ENCODE results near the gene GRAMD2A.

- TF ChIP-seq, protein P1, sequence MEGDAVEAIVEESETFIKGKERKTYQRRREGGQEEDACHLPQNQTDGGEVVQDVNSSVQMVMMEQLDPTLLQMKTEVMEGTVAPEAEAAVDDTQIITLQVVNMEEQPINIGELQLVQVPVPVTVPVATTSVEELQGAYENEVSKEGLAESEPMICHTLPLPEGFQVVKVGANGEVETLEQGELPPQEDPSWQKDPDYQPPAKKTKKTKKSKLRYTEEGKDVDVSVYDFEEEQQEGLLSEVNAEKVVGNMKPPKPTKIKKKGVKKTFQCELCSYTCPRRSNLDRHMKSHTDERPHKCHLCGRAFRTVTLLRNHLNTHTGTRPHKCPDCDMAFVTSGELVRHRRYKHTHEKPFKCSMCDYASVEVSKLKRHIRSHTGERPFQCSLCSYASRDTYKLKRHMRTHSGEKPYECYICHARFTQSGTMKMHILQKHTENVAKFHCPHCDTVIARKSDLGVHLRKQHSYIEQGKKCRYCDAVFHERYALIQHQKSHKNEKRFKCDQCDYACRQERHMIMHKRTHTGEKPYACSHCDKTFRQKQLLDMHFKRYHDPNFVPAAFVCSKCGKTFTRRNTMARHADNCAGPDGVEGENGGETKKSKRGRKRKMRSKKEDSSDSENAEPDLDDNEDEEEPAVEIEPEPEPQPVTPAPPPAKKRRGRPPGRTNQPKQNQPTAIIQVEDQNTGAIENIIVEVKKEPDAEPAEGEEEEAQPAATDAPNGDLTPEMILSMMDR (IDR thresholded peaks at IDR 0.05; ENCODE audit: poor library complexity) = no peak
- TF ChIP-seq EZH2 (IDR thresholded peaks at IDR 0.05; ENCODE audit: borderline replicate concordance) = no peak
- no peak for TF ChIP-seq EZH2phosphoT487 (IDR thresholded peaks at IDR 0.05; ENCODE audit: low read depth, severe bottlenecking, unreplicated experiment)
Measured at GRCh38 chr15:72166716-72167417, 30.7 kb downstream of the GRAMD2A start.
